GM23338 (cell line): Measurements from ENCODE around the gene PTPRN2. TPM values are rescaled to one million over a fixed set of nuclear protein-coding genes. Genes with fewer than 3 reads are reported as not detected.

Experiments
- ATAC-seq: fragments of 200-7000 bp; cut with Tn5 transposase; 3 replicates; pipeline ENCODE4 v1.9.1; 2020
- DNase-seq: peaks from one replicate; pipeline ENCODE4 v3.0.0-alpha.2; 2015; ENCODE audit warnings: low spot score
- H2AFZ ChIP-seq: fragments of 200-600 bp; sonication (generic); 2 replicates; pipeline ENCODE4 v1.8.0; 2016; ENCODE audit warnings: antibody characterized with exemption, mild to moderate bottlenecking, moderate library complexity
- H3F3A ChIP-seq: fragments of 200-600 bp; sonication (generic); replicated peaks from 2 replicates; pipeline ENCODE4 v1.8.0; 2017; ENCODE audit warnings: antibody characterized with exemption, mixed run types, low read depth
- H3K27ac ChIP-seq: fragments of 200-600 bp; sonication (generic); 2 replicates; pipeline ENCODE4 v1.6.1; 2016; ENCODE audit warnings: low read depth
- H3K27me3 ChIP-seq: fragments of 200-600 bp; sonication (generic); 2 replicates; pipeline ENCODE4 v1.8.0; 2016; ENCODE audit warnings: mild to moderate bottlenecking, mixed run types, moderate library complexity; ENCODE audit not compliant: insufficient read depth
- H3K36me3 ChIP-seq: fragments of 200-600 bp; sonication (generic); 2 replicates; pipeline ENCODE4 v1.8.0; 2016; ENCODE audit warnings: mild to moderate bottlenecking; ENCODE audit not compliant: insufficient read depth
- H3K4me1 ChIP-seq: fragments of 200-600 bp; sonication (generic); 2 replicates; pipeline ENCODE4 v1.8.0; 2016; ENCODE audit warnings: mild to moderate bottlenecking, moderate library complexity; ENCODE audit not compliant: insufficient read depth
- H3K4me2 ChIP-seq: fragments of 200-600 bp; sonication (generic); 2 replicates; pipeline ENCODE4 v1.7.1; 2017; ENCODE audit warnings: mixed run types
- H3K4me3 ChIP-seq: fragments of 200-600 bp; sonication (generic); 2 replicates; pipeline ENCODE4 v1.6.1; 2016; ENCODE audit warnings: mixed run types
- H3K79me2 ChIP-seq: fragments of 200-600 bp; sonication (generic); replicated peaks from 2 replicates; pipeline ENCODE4 v1.8.0; 2017; ENCODE audit warnings: mild to moderate bottlenecking; ENCODE audit not compliant: insufficient read depth
- H3K9me2 ChIP-seq: fragments of 200-600 bp; sonication (generic); 2 replicates; pipeline ENCODE4 v1.8.0; 2017; ENCODE audit not compliant: insufficient read depth
- H4K20me1 ChIP-seq: fragments of 200-600 bp; sonication (generic); replicated peaks from 2 replicates; pipeline ENCODE4 v1.8.0; 2017; ENCODE audit warnings: mild to moderate bottlenecking; ENCODE audit not compliant: insufficient read depth
- H3K27ac Mint-ChIP-seq: 2 replicates; pipeline ENCODE4 v1.8.0; 2020; ENCODE audit warnings: inconsistent platforms, mild to moderate bottlenecking, moderate library complexity, mixed read lengths
- H3K27me3 Mint-ChIP-seq: 3 replicates; pipeline ENCODE4 v1.8.0; 2022; ENCODE audit warnings: low read depth, mild to moderate bottlenecking, moderate library complexity, mixed read lengths, inconsistent platforms; ENCODE audit not compliant: insufficient read depth, poor library complexity
- H3K36me3 Mint-ChIP-seq: 3 replicates; pipeline ENCODE4 v1.8.0; 2021; ENCODE audit warnings: low read depth, mild to moderate bottlenecking, inconsistent platforms, moderate library complexity, mixed read lengths
- H3K4me1 Mint-ChIP-seq: 3 replicates; pipeline ENCODE4 v1.8.0; 2020; ENCODE audit warnings: mild to moderate bottlenecking, inconsistent platforms, mixed read lengths
- H3K4me3 Mint-ChIP-seq: 3 replicates; pipeline ENCODE4 v1.8.0; 2021; ENCODE audit warnings: moderate library complexity, mild to moderate bottlenecking, inconsistent platforms, mixed read lengths
- H3K9me3 Mint-ChIP-seq: 3 replicates; pipeline ENCODE4 v1.8.0; 2020; ENCODE audit warnings: moderate library complexity, mild to moderate bottlenecking, inconsistent platforms, mixed read lengths
- CREB1 ChIP-seq: fragments of 250-450 bp; sonication (Bioruptor Pico); IDR thresholded peaks from 2 replicates; pipeline ENCODE4 v1.5.0; 2020; ENCODE audit warnings: low read depth, mild to moderate bottlenecking, moderate library complexity
- CTCF ChIP-seq, 2 experiments: fragments of 200-600 bp in 1 of 2; sonication (generic) in 1 of 2; conservative IDR thresholded peaks; 2 replicates each; pipeline versions ENCODE4 v1.5.1 to v1.6.1; 2016 to 2017; ENCODE audit warnings: antibody characterized with exemption in 2 of 2, low read depth in 2 of 2, mild to moderate bottlenecking in 2 of 2, moderate library complexity in 1 of 2
- ETS1 ChIP-seq: IDR thresholded peaks from 2 replicates; pipeline ENCODE4 v1.6.1; 2016; ENCODE audit warnings: antibody characterized with exemption
- EZH2 ChIP-seq: fragments of 200-600 bp; sonication (generic); IDR thresholded peaks from one replicate; pipeline ENCODE4 v1.8.0; 2017; ENCODE audit warnings: antibody characterized with exemption, mild to moderate bottlenecking, low read depth; ENCODE audit not compliant: unreplicated experiment
- JUNB ChIP-seq: IDR thresholded peaks from one replicate; pipeline ENCODE4 v1.6.1; 2016; ENCODE audit warnings: antibody characterized with exemption; ENCODE audit not compliant: unreplicated experiment
- NANOG ChIP-seq: IDR thresholded peaks from 2 replicates; pipeline ENCODE4 v1.6.1; 2016; ENCODE audit warnings: antibody characterized with exemption, borderline replicate concordance
- POLR2AphosphoS5 ChIP-seq: IDR thresholded peaks from 2 replicates; pipeline ENCODE4 v1.6.1; 2016; ENCODE audit warnings: antibody characterized with exemption, low read depth
- STAT1 ChIP-seq: IDR thresholded peaks from one replicate; pipeline ENCODE4 v1.6.1; 2016; ENCODE audit warnings: antibody characterized with exemption; ENCODE audit not compliant: unreplicated experiment
- ZNF114 ChIP-seq: fragments of 250-450 bp; sonication (Bioruptor Pico); IDR thresholded peaks from 2 replicates; pipeline ENCODE4 v1.5.0; 2020; ENCODE audit warnings: mild to moderate bottlenecking, moderate library complexity
- ZNF331 ChIP-seq: fragments of 250-450 bp; sonication (Bioruptor Pico); IDR thresholded peaks from 2 replicates; pipeline ENCODE4 v1.5.0; 2020; ENCODE audit warnings: low read depth, mild to moderate bottlenecking, moderate library complexity
- ZNF462 ChIP-seq: fragments of 250-450 bp; sonication (Bioruptor Pico); IDR thresholded peaks from 2 replicates; pipeline ENCODE4 v1.5.0; 2020; ENCODE audit warnings: mild to moderate bottlenecking, moderate library complexity
- polyA plus RNA-seq: library from polyadenylated mRNA; unstranded; fragments of >200 nt; fragmentation: Nextera tagmentation; extraction: Ambion mirVana; gene quantifications from 2 replicates; pipeline ENCODE4 v1.2.1, GENCODE V29; 2016
- total RNA-seq: library from RNA; depleted of rRNA; stranded (reverse); fragments of >200 nt; shearing (Covaris generic); gene quantifications from 2 replicates; pipeline ENCODE4 v1.2.3, GENCODE V29; 2014

PTPRN2 gene
- total and polyA plus RNA-seq, 2 experiments from 2014 or later: 0.87 to 4.0 TPM

- Histone ChIP-seq H3K4me1 (no peaks in the 10 kb centered on the region), H3K27ac (no peak overlapping the region), H3K79me2 (no peaks in the 10 kb centered on the region), H4K20me1 (no peaks in the 10 kb centered on the region), H3K36me3 (no peaks in the 10 kb centered on the region), H3K9me2 (no peaks in the 10 kb centered on the region), H3F3A (no peaks in the 10 kb centered on the region), H2AFZ (no peak overlapping the region), H3K4me2 (no peak overlapping the region), H3K4me3 (no peak overlapping the region), H3K27me3 (no peaks in the 10 kb centered on the region)
- Mint-ChIP-seq H3K4me3 (no peak overlapping the region), H3K4me1 (no peaks in the 10 kb centered on the region), H3K36me3 (peaks cover 51% of the 10 kb centered on the region), H3K27ac (no peak overlapping the region), H3K27me3 (peaks cover 2% of the 10 kb centered on the region), H3K9me3 (peaks cover 36% of the 10 kb centered on the region)
- no peak for ATAC-seq
- TF ChIP-seq EZH2: no peak
- TF ChIP-seq NANOG: no peak
- no peak for TF ChIP-seq CREB1
- TF ChIP-seq ZNF114 (CRISPR knock-in tag): no peak
- no peak for TF ChIP-seq ETS1
- no peak for TF ChIP-seq JUNB
- TF ChIP-seq CTCF (conservative IDR thresholded peaks at IDR 0.05; ENCODE audit: low read depth in 2 of 2): no peak
- no peak for TF ChIP-seq POLR2AphosphoS5
- no peak for DNase-seq
Measured at GRCh38 chr7:157839226-157839625, 748.4 kb downstream of the PTPRN2 start.

- Histone ChIP-seq H4K20me1 (no peaks in the 10 kb centered on the region), H3K27me3 (no peaks in the 10 kb centered on the region), H3K36me3 (no peaks in the 10 kb centered on the region), H2AFZ (no peak overlapping the region), H3K4me1 (no peaks in the 10 kb centered on the region), H3K9me2 (no peaks in the 10 kb centered on the region), H3K4me2 (no peak overlapping the region), H3K79me2 (no peaks in the 10 kb centered on the region), H3K4me3 (no peak overlapping the region), H3K27ac (no peak overlapping the region), H3F3A (no peaks in the 10 kb centered on the region)
- no peak overlapping the region for H3K4me3 Mint-ChIP-seq
- peaks cover 51% of the 10 kb centered on the region for H3K9me3 Mint-ChIP-seq
- H3K27me3 Mint-ChIP-seq: peaks cover 4% of the 10 kb centered on the region
- H3K27ac Mint-ChIP-seq: no peak overlapping the region
- peaks cover 54% of the 10 kb centered on the region for H3K36me3 Mint-ChIP-seq
- ATAC-seq: no peak
- H3K4me1 Mint-ChIP-seq: no peaks in the 10 kb centered on the region
- no peak for DNase-seq
- TF ChIP-seq JUNB: no peak
- no peak for TF ChIP-seq CREB1
- TF ChIP-seq ETS1: no peak
- no peak for TF ChIP-seq EZH2
- no peak for TF ChIP-seq ZNF462 (CRISPR knock-in tag)
- TF ChIP-seq POLR2AphosphoS5: no peak
- no peak for TF ChIP-seq STAT1
- no peak for TF ChIP-seq ZNF114 (CRISPR knock-in tag)
- no peak for TF ChIP-seq NANOG
- no peak for TF ChIP-seq ZNF331 (CRISPR knock-in tag)
Measured at GRCh38 chr7:157837561-157837960, 750.1 kb downstream of the PTPRN2 start.
